Mucosa of descending colon (tissue), 3 donors: Measurements from ENCODE around the gene CYP4F8. TPM values are rescaled to one million over a fixed set of nuclear protein-coding genes. Genes with fewer than 3 reads are reported as not detected.
A peak's percentile ranks its signal among the peaks of the same experiment; 100 is the strongest.

Experiments used
- ATAC-seq: fragments of 200-7000 bp; cut with Tn5 transposase; one replicate; pipeline ENCODE4 v1.9.1; 2020; ENCODE audit warnings: mild to moderate bottlenecking, moderate library complexity
- DNase-seq, 3 donors: peaks; one replicate each; pipeline ENCODE4 v3.0.0-alpha.2; 2020
- H3K36me3 ChIP-seq: fragments of 200-600 bp; one replicate; pipeline ENCODE4 v1.8.0; 2021; ENCODE audit warnings: low read depth, mild to moderate bottlenecking
- H3K4me1 ChIP-seq: fragments of 200-600 bp; one replicate; pipeline ENCODE4 v1.8.0; 2021; ENCODE audit warnings: low read depth, mild to moderate bottlenecking
- H3K4me3 ChIP-seq: fragments of 200-600 bp; one replicate; pipeline ENCODE4 v1.8.0; 2021; ENCODE audit warnings: mild to moderate bottlenecking
- H3K9me3 ChIP-seq: fragments of 200-600 bp; one replicate; pipeline ENCODE4 v1.8.0; 2021; ENCODE audit warnings: mild to moderate bottlenecking
- intact Hi-C, 2 donors: fragments of 100-400 bp; cut with DNase I in 1 of 2; cut with micrococcal nuclease in 1 of 2; formaldehyde crosslinking; loops; one replicate each; pipeline versions ENCODE4 v1.11.0 to v1.11.1; 2022; cut with DNase I, micrococcal nuclease
- total RNA-seq, 3 donors: library from RNA; stranded (reverse); fragmentation: NEBNext Ultra II Directional in 2 of 3; extraction: Animal tissue kit (Norgen Biotek cat#: 25700) in 2 of 3; gene quantifications; one replicate each; pipeline versions ENCODE4 v1.2.1 to v1.2.4, GENCODE V29; 2021 to 2023
- TF ChIP-seq, protein P1 (sequence below): fragments of 200-600 bp; IDR thresholded peaks from one replicate; pipeline ENCODE4 v1.8.0; 2022; ENCODE audit warnings: antibody characterized with exemption, mild to moderate bottlenecking
- donor health status: DM: no; HTN: no; CAD: no; lungs with moderate emphysema.
- donor health status: DM: no; HTN: no; CAD: no.
- donor health status: DM: no; HTN: yes; CAD: no.

The CYP4F8 gene
- total RNA-seq, 3 donors from 2014 or later: not detected

DNA sequence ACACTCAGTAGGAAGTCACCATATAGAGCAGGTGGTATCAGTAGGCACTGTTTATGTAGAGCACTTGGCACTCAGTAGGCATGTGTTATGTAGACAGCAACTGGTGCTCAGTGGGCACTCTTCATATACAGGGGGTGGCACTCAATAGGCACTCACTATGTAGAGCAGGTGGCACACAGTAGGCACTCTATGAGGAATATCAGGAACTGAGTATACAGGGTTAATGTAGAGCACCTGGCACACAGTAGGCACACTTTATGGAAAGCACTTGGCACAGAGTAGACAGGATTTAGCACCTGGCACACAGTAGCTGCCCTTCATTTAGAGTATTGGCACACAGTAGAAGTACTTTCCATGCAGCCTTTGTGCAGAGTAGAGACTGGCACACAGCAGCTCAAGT, 24.6 kb downstream of the CYP4F8 start:
- no peaks in the 10 kb centered on the region for H3K9me3 ChIP-seq
- DNase-seq (no peak), ATAC-seq (no peak)
- no peaks in the 10 kb centered on the region for H3K36me3 ChIP-seq
- H3K4me1 ChIP-seq: peaks cover 26% of the 10 kb centered on the region
- intact Hi-C loops: no loop called here
- TF ChIP-seq, protein P1, sequence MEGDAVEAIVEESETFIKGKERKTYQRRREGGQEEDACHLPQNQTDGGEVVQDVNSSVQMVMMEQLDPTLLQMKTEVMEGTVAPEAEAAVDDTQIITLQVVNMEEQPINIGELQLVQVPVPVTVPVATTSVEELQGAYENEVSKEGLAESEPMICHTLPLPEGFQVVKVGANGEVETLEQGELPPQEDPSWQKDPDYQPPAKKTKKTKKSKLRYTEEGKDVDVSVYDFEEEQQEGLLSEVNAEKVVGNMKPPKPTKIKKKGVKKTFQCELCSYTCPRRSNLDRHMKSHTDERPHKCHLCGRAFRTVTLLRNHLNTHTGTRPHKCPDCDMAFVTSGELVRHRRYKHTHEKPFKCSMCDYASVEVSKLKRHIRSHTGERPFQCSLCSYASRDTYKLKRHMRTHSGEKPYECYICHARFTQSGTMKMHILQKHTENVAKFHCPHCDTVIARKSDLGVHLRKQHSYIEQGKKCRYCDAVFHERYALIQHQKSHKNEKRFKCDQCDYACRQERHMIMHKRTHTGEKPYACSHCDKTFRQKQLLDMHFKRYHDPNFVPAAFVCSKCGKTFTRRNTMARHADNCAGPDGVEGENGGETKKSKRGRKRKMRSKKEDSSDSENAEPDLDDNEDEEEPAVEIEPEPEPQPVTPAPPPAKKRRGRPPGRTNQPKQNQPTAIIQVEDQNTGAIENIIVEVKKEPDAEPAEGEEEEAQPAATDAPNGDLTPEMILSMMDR: no peak
- H3K4me3 ChIP-seq: no peak overlapping the region

DNA sequence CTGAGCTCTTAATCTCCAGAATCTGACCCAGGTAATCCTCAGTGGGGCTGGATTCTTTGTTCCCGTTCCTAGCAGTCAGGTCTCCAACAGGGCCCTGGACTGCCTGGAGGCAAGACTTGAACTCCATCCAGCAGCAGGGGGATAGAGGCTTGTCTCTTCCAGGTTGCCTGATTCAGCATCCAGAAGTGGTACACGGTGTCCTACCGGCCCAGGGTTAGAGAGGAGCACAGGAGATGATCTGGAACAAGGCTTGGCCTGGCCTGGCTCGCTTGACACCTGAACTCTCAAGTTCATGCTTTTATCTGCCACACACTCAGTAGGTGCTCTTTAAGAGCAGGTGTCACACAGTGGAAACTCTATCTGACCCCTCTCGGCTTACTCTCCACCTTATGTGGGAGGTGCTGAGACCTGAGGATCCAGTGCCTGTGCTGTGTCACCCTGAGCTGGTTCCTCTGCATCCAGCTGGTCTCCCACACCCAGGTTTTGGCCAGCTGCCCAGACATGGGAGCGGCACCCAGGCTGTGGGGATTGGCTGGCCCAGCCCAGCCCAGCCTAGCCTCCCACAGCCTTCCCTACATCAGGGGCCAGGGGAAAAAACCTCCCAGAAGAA, 25.4 kb downstream of the CYP4F8 start, which contains the start of gene CYP4F3:
Gene CYP4F3, plus strand, starts transcription at position 604 of the 610 bp plus-strand sequence. CDS start 519 bp downstream, outside the sequence.
- Histone ChIP-seq H3K4me1 (peaks cover 26% of the 10 kb centered on the region), H3K9me3 (no peaks in the 10 kb centered on the region), H3K36me3 (no peaks in the 10 kb centered on the region), H3K4me3 (no peak within 1 kb of the TSS)
- intact Hi-C loops: no loop called here
- TF ChIP-seq, protein P1: no peak
- peak; percentile 97 for ATAC-seq
- peak; percentile 96 to 99 (median 98) for DNase-seq

DNA sequence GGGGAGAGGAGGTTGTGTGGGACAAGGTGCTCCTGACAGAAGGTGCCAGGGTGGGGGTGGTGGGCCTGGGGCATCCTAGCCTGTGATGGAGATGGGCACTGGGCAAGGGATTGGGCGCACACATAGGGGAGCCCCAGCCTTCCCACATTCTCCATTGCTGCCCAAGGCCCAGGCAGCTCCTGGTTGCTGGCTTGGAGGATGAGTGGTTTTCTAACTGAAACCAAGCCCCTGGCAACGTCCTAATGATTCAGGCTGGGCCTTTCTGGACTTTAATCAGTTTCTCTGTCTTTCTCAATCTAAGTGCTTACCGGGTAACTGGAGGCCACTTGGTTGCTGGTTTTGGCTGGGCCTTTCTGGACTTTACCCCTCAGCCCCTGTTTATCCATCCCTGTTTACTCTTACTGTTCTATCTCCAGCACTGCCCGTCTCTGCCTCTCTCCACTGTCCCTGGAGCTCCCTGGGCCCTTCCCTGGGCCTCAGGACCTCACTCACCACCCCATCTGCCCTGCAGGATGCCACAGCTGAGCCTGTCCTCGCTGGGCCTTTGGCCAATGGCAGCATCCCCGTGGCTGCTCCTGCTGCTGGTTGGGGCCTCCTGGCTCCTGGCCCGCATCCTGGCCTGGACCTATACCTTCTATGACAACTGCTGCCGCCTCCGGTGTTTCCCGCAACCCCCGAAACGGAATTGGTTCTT, 26.0 kb downstream of the CYP4F8 start:
- DNase-seq (peak in 2 of 3 donors; percentile 56 to 59), ATAC-seq (peak; percentile 74)
- TF ChIP-seq, protein P1: no peak
- peaks cover 26% of the 10 kb centered on the region for H3K4me1 ChIP-seq
- no peaks in the 10 kb centered on the region for H3K9me3 ChIP-seq
- no peak overlapping the region for H3K4me3 ChIP-seq
- H3K36me3 ChIP-seq: no peaks in the 10 kb centered on the region
- intact Hi-C loops: no loop called here

DNA sequence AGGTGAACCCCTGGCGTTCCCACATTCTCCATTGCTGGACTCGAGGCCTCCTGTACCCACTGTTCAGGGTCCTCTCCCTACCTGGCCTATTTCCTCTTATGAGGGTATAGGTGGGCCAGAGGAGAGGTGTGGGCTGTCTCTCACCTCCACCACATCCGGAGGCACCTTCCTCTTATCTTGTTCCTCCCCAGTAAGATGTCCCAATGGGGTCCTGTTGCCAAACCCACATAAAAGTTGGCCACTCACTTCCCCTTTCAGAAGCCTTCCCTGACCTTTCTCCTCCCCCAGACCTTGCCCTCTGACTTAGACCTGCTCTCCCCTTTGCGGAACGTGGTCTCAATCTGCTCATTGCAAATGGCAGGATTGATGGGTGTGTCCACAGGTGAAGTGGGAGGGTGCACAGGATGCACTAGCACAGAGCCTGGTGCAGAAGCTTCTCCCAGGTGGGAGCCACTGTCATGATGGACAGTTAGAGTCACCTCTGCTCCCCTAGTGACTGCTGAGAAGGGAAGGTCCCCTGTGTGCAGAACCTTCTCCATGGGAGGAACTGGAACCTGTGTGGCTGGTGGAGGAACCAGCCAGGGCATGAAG, 27.0 kb downstream of the CYP4F8 start:
- no peaks in the 10 kb centered on the region for H3K9me3 ChIP-seq
- DNase-seq: no peak
- TF ChIP-seq, protein P1: no peak
- ATAC-seq: no peak
- peaks cover 26% of the 10 kb centered on the region for H3K4me1 ChIP-seq
- H3K4me3 ChIP-seq: no peak overlapping the region
- no peaks in the 10 kb centered on the region for H3K36me3 ChIP-seq
- intact Hi-C loops: no loop called here

DNA sequence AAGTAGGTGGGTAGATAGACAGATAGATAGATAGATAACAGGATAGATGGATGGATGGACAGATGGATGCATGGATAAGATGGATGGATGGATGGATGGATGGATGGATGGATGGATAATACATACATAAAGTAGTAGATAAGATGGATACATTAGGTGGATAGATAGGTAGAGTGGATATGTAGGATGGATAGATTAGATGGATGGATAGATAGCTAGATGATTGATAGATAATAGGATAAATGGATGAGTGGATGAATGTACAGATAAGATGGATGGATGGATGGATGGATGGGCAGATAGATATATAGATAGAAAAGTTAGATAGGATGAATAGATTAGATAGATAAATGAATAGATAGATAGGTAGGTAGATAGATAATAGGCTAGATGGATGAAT, 27.8 kb downstream of the CYP4F8 start:
- ATAC-seq (no peak), DNase-seq (no peak)
- H3K4me1 ChIP-seq: peaks cover 26% of the 10 kb centered on the region
- no peaks in the 10 kb centered on the region for H3K36me3 ChIP-seq
- intact Hi-C loops: no loop called here
- TF ChIP-seq, protein P1: no peak
- no peak overlapping the region for H3K4me3 ChIP-seq
- H3K9me3 ChIP-seq: no peaks in the 10 kb centered on the region
